ENCODE measurements around the gene ZMIZ1. TPM values are rescaled to one million over a fixed set of nuclear protein-coding genes. Genes with fewer than 3 reads are reported as not detected.

The ZMIZ1 gene
- total and polyA plus RNA-seq, 12 donors, result 6.6 to 113 (median 55.1) TPM

DNA sequence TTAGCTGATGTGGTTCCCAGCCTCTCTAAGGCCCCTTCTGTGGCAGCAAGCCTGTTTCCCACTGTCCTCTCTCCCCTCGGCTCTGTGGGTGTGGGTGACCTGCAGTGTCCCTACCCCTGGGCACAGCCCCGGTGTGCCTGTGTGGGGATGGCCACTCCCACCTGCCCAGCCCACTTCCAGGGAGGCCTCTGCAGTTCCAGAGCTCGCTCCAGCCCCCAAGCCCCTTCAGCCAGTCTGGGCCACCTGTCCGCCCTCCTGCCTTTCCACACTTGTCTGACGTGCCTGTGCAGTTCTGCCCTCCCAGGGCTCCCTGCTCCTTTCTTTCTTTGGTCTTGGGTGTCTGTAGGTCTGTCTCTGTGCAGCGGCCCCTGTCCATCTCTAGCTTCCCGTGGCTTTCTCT is 151.5 kb downstream of the ZMIZ1 start:
- Histone ChIP-seq H3K27ac (peak overlapping the region in 3 of 5 donors; percentile 83 to 93 (median 91)), H3K27me3 (no peaks in the 10 kb centered on the region), H3K36me3 (replicated peaks in 1 of 2) (peaks cover 0 to 26% of the 10 kb centered on the region in 2 donors), H3K9me3 (replicated peaks in 1 of 3) (no peaks in the 10 kb centered on the region), H3K4me1 (replicated peaks in 1 of 2) (peaks cover 32 to 55% of the 10 kb centered on the region in 2 donors), H3K4me3 (no peak overlapping the region)
- WGBS, 4 donors, result 59 to 68% (median 64%) methylated on average over 7 of the region's 7 CpGs
- TF ChIP-seq, protein P1, sequence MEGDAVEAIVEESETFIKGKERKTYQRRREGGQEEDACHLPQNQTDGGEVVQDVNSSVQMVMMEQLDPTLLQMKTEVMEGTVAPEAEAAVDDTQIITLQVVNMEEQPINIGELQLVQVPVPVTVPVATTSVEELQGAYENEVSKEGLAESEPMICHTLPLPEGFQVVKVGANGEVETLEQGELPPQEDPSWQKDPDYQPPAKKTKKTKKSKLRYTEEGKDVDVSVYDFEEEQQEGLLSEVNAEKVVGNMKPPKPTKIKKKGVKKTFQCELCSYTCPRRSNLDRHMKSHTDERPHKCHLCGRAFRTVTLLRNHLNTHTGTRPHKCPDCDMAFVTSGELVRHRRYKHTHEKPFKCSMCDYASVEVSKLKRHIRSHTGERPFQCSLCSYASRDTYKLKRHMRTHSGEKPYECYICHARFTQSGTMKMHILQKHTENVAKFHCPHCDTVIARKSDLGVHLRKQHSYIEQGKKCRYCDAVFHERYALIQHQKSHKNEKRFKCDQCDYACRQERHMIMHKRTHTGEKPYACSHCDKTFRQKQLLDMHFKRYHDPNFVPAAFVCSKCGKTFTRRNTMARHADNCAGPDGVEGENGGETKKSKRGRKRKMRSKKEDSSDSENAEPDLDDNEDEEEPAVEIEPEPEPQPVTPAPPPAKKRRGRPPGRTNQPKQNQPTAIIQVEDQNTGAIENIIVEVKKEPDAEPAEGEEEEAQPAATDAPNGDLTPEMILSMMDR (IDR thresholded peaks at IDR 0.05), result no peak
- no peak for TF ChIP-seq POLR2A (IDR thresholded peaks at IDR 0.05)
- no peak for DNase-seq
- intact Hi-C loops (cut with DNase I), result no loop called here

DNA sequence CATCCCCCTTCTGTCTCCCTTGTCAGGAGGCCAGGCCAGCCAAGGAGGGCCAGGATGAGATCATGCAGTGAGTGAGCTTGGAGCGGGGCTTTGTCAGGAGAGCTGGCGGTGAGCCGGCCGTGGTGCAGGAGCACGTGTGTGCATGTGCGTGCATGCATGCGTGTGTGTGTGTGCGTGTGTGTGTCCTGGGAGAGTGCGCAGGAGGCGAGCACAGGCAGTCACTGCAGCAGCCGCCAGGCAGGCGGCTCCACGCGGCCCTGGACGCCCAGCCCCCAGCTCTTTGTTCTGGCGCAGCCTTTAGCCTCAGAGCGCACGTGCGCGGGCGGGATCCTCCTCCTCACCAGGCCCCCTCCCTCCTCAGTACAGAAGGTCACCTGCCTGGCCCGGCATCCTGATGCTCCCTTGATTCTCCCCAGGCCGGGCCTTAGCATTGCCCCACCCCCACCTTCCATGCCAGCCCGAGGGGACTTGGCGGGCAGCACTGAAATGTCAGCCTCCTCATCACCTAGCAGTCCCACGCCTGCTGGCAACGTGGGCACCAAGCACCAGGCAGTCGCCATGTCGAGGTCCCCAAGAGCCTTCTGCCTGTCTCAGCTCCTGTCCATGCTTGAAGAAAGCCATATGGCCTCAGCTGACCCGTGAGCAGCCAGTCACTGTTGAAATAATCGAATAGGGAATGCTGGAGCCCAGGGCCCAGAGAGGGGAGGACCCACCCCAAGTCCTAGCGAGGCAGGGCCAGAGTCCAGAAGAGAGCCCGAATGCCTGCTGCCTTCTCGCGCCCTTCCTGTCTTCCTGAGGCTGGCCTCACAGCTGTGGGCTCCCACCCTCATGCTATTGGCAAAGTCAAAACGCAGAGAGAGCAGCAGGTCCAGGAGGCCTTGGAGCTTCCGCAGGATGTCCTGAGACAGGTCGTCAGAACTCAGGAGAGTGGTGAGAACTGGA is 152.6 kb downstream of the ZMIZ1 start:
- peaks cover 32 to 55% of the 10 kb centered on the region in 2 donors for H3K4me1 ChIP-seq (replicated peaks in 1 of 2)
- intact Hi-C loops (cut with DNase I), result no loop called here
- peak overlapping the region; percentile 36 to 93 (median 83) for H3K27ac ChIP-seq
- DNase-seq, result peak; percentile 83 to 92 (median 87)
- TF ChIP-seq, protein P1 (IDR thresholded peaks at IDR 0.05), result peak in 3 of 6 experiments; percentile 16 to 26 (median 19)
- TF ChIP-seq POLR2A (IDR thresholded peaks at IDR 0.05), result peak in 1 of 2 donors; percentile 42
- no peaks in the 10 kb centered on the region for H3K27me3 ChIP-seq
- H3K4me3 ChIP-seq, result no peak overlapping the region
- H3K36me3 ChIP-seq (replicated peaks in 1 of 2), result peaks cover 0 to 15% of the 10 kb centered on the region in 2 donors
- 27 to 40% (median 32%) methylated on average over 12 to 38 of the region's 38 CpGs for WGBS, 4 donors
- H3K9me3 ChIP-seq (replicated peaks in 1 of 3), result no peaks in the 10 kb centered on the region

DNA sequence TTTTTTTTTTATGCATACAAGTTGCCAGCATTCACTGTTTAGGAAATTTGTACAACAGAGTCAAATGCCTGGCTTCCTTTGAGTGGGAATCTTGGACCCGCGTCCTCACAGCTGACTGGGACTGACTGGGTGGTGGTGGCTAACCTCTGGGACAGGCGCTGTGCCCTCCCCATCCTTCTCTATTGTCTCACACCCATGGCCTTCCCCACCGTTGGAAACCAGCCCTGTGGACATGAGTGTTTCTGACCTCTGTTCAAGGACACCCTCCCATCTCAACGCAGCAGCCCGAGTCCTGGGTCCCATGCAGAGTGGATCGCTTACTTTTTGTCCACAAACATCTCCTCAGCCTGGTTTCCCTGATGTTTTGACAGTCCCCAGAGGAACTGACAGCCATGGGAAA is 153.4 kb downstream of the ZMIZ1 start:
- no peak for TF ChIP-seq POLR2A (IDR thresholded peaks at IDR 0.05)
- TF ChIP-seq, protein P1 (IDR thresholded peaks at IDR 0.05), result no peak
- no peaks in the 10 kb centered on the region for H3K27me3 ChIP-seq
- intact Hi-C loops (cut with DNase I), result no loop called here
- WGBS, 4 donors, result 35 to 45% (median 39%) methylated on average over 7 of the region's 7 CpGs
- H3K36me3 ChIP-seq (replicated peaks in 1 of 2), result peaks cover 0 to 11% of the 10 kb centered on the region in 2 donors
- H3K9me3 ChIP-seq (replicated peaks in 1 of 3), result no peaks in the 10 kb centered on the region
- H3K27ac ChIP-seq, result peak overlapping the region in 4 of 5 donors; percentile 70 to 93 (median 87)
- no peak overlapping the region for H3K4me3 ChIP-seq
- DNase-seq, result peak in 6 of 7 donors; percentile 53 to 77 (median 66)
- peaks cover 32 to 55% of the 10 kb centered on the region in 2 donors for H3K4me1 ChIP-seq (replicated peaks in 1 of 2)

Data from adrenal gland (tissue), 12 donors.